Fibroblast of lung (primary cell): Measurements from ENCODE around the gene B3GNT9.

Experiments
- CTCF ChIP-seq, 2 donors: IDR thresholded peaks in 1 of 2; conservative IDR thresholded peaks in 1 of 2; 1 replicate in 1 of 2; 2 replicates in 1 of 2; pipeline ENCODE4 v1.5.1; 2011 to 2012; ENCODE audit warnings: low read length in 2 of 2, control low read depth in 1 of 2, inconsistent platforms in 1 of 2, low read depth in 1 of 2, mild to moderate bottlenecking in 1 of 2
- EZH2 ChIP-seq: IDR thresholded peaks from 2 replicates; pipeline ENCODE4 v1.5.1; 2012; ENCODE audit warnings: low read length, control low read depth, mild to moderate bottlenecking; ENCODE audit errors: missing control alignments

DNA sequence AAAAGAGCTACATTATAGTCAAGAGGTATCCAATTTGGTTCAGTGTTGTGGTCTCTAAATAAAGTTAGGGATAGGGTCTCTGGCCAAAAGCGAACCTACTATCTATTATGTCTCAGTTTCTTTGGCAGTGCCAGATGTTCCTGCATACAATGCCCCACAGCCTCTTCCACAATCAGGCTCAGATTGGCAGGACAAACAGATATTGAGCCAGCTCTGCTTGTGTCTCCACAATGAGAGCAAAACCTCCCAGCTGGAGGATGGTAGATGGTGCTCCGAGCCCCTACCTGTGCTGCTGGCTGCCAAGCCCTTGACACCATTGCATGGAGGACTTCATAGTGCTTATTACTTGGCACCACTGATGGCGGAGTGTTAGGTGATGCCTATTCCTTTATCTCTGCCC is 21.4 kb downstream of the B3GNT9 start:
- TF ChIP-seq CTCF (conservative IDR thresholded peaks at IDR 0.05 in 1 of 2, IDR thresholded peaks at IDR 0.05 in 1 of 2; ENCODE audit: low read depth in 1 of 2, low read length in 2 of 2) (no peak), EZH2 (no peak)
